Neural progenitor cell (in vitro differentiated cells): ENCODE data around the gene ALDH1L1. TPM values are rescaled to one million over a fixed set of nuclear protein-coding genes. Genes with fewer than 3 reads are reported as not detected.

Source experiments
- DNase-seq: peaks from one replicate; pipeline ENCODE4 v3.0.0-alpha.2; 2016; ENCODE audit warnings: low spot score
- H2AFZ ChIP-seq: fragments of 200-600 bp; sonication (generic); replicated peaks from 2 replicates; pipeline ENCODE4 v1.6.1; 2016; ENCODE audit warnings: antibody characterized with exemption
- H3F3A ChIP-seq: fragments of 200-600 bp; sonication (generic); 2 replicates; pipeline ENCODE4 v1.6.1; 2016; ENCODE audit warnings: antibody characterized with exemption, low read depth
- H3K27ac ChIP-seq: fragments of 200-600 bp; sonication (generic); 2 replicates; pipeline ENCODE4 v1.5.1; 2016; ENCODE audit warnings: mild to moderate bottlenecking
- H3K27me3 ChIP-seq: fragments of 200-600 bp; sonication (generic); 2 replicates; pipeline ENCODE4 v1.6.1; 2016; ENCODE audit warnings: mild to moderate bottlenecking, moderate library complexity
- H3K36me3 ChIP-seq: fragments of 200-600 bp; sonication (generic); 2 replicates; pipeline ENCODE4 v1.5.1; 2016
- H3K4me1 ChIP-seq: fragments of 200-600 bp; sonication (generic); 2 replicates; pipeline ENCODE4 v1.6.1; 2016; ENCODE audit warnings: mixed run types
- H3K4me2 ChIP-seq: fragments of 200-600 bp; sonication (generic); 2 replicates; pipeline ENCODE4 v1.6.1; 2016
- H3K4me3 ChIP-seq: fragments of 200-600 bp; sonication (generic); 2 replicates; pipeline ENCODE4 v1.5.1; 2016
- H3K79me2 ChIP-seq: fragments of 200-600 bp; sonication (generic); 2 replicates; pipeline ENCODE4 v1.6.1; 2016; ENCODE audit warnings: low read depth
- H3K9ac ChIP-seq: fragments of 200-600 bp; sonication (generic); 2 replicates; pipeline ENCODE4 v1.6.1; 2016
- H3K9me3 ChIP-seq: fragments of 200-600 bp; sonication (generic); 2 replicates; pipeline ENCODE4 v1.5.1; 2016; ENCODE audit warnings: low read depth
- H4K20me1 ChIP-seq: fragments of 200-600 bp; sonication (generic); 2 replicates; pipeline ENCODE4 v1.6.1; 2016; ENCODE audit warnings: low read depth
- H3K27ac Mint-ChIP-seq: 3 replicates; pipeline ENCODE4 v1.8.0; 2021; ENCODE audit warnings: mixed read lengths
- H3K27me3 Mint-ChIP-seq: 2 replicates; pipeline ENCODE4 v1.8.0; 2022; ENCODE audit warnings: low read depth, mild to moderate bottlenecking, inconsistent platforms, moderate library complexity, mixed read lengths; ENCODE audit not compliant: insufficient read depth
- H3K36me3 Mint-ChIP-seq: 3 replicates; pipeline ENCODE4 v1.8.0; 2021; ENCODE audit warnings: mixed read lengths
- H3K4me1 Mint-ChIP-seq: 3 replicates; pipeline ENCODE4 v1.8.0; 2021; ENCODE audit warnings: mixed read lengths
- H3K4me3 Mint-ChIP-seq: 3 replicates; pipeline ENCODE4 v1.8.0; 2021; ENCODE audit warnings: mild to moderate bottlenecking, moderate library complexity, mixed read lengths
- H3K9me3 Mint-ChIP-seq: 3 replicates; pipeline ENCODE4 v1.8.0; 2020; ENCODE audit warnings: mixed read lengths
- EZH2 ChIP-seq: fragments of 200-600 bp; sonication (generic); IDR thresholded peaks from 2 replicates; pipeline ENCODE4 v1.6.1; 2017; ENCODE audit warnings: antibody characterized with exemption, mild to moderate bottlenecking, moderate library complexity
- EZH2phosphoT487 ChIP-seq: fragments of 200-600 bp; sonication (generic); IDR thresholded peaks from 2 replicates; pipeline ENCODE4 v1.6.1; 2017; ENCODE audit warnings: antibody characterized with exemption
- total RNA-seq: library from RNA; depleted of rRNA; stranded (reverse); fragments of >200 nt; gene quantifications from 2 replicates; pipeline ENCODE4 v1.2.3, GENCODE V29; 2015; ENCODE audit warnings: low replicate concordance
- TF ChIP-seq, protein P1 (sequence below): fragments of 200-600 bp; sonication (generic); IDR thresholded peaks from 2 replicates; pipeline ENCODE4 v1.5.1; 2017; ENCODE audit warnings: antibody characterized with exemption, mild to moderate bottlenecking

ALDH1L1 gene
- total RNA-seq, 1 donor from 2014 or later = 0.60 TPM

DNA sequence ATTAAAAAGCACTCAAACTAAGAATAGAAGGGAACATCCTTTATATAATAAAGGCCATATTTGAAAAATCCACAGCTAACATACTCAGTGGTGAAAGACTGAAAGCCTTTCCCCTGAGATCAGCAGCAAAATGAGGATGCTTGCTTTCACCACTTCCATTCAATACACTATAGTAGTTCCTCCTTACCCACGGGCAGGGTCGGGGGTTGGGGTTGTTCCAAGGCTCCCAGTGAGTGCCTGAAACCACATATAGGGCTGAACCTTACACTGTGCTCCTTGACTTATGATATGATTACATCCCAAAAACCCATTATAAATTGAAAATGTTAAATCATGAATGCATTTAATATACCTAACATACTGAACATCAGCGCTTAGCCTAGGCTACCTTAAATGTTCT lies 37.7 kb downstream of the ALDH1L1 start:
- DNase-seq = no peak
- no peak overlapping the region for H3K4me3 Mint-ChIP-seq

DNA sequence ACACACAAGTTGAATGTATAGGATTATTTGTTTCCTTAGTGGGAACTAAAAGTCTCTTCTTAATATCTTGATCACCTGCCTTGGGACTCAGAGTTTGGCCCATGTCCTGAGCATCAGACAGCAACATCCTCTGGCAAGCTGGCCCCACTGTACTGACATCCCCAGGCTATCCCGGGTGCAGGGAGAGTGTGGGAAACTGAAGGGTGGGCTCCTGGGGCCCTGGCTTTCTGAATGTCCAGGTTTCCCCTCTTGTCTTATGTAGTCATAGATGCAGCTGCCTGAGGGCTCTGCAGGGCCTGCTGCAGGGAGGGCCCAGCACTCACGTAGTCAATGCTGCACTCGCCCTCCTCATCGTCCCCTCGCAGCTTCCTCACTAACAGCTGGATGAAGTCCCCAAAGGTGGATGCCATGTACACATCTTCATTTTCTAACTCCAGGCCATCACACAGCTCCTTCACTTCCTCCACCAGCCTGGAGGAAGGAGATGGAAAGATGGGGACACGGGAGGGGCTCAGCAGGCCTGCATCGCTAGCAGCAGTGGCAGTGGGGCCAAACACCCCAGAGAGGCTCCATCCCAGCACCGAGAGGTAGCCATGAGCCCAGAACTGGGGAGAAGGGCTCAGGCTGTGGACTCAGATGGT lies 42.8 kb downstream of the ALDH1L1 start:
- H3K36me3 Mint-ChIP-seq = no peaks in the 10 kb centered on the region
- no peaks in the 10 kb centered on the region for H3K9me3 ChIP-seq
- no peaks in the 10 kb centered on the region for H3K27me3 ChIP-seq
- peaks cover 2% of the 10 kb centered on the region for H3K27me3 Mint-ChIP-seq
- no peak for DNase-seq
- H3K27ac Mint-ChIP-seq = no peak overlapping the region
- H3K4me3 ChIP-seq = no peak overlapping the region
- no peak overlapping the region for H3K27ac ChIP-seq
- no peak overlapping the region for H3K4me3 Mint-ChIP-seq
- H3K9me3 Mint-ChIP-seq = no peaks in the 10 kb centered on the region
- no peak overlapping the region for H2AFZ ChIP-seq
- H4K20me1 ChIP-seq = no peaks in the 10 kb centered on the region
- H3K4me2 ChIP-seq = no peak overlapping the region
- no peak overlapping the region for H3K9ac ChIP-seq
- TF ChIP-seq, protein P1, sequence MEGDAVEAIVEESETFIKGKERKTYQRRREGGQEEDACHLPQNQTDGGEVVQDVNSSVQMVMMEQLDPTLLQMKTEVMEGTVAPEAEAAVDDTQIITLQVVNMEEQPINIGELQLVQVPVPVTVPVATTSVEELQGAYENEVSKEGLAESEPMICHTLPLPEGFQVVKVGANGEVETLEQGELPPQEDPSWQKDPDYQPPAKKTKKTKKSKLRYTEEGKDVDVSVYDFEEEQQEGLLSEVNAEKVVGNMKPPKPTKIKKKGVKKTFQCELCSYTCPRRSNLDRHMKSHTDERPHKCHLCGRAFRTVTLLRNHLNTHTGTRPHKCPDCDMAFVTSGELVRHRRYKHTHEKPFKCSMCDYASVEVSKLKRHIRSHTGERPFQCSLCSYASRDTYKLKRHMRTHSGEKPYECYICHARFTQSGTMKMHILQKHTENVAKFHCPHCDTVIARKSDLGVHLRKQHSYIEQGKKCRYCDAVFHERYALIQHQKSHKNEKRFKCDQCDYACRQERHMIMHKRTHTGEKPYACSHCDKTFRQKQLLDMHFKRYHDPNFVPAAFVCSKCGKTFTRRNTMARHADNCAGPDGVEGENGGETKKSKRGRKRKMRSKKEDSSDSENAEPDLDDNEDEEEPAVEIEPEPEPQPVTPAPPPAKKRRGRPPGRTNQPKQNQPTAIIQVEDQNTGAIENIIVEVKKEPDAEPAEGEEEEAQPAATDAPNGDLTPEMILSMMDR = no peak
- TF ChIP-seq EZH2 (no peak), EZH2phosphoT487 (no peak)
- no peaks in the 10 kb centered on the region for H3F3A ChIP-seq
- peaks cover 2% of the 10 kb centered on the region for H3K4me1 ChIP-seq
- no peaks in the 10 kb centered on the region for H3K36me3 ChIP-seq
- no peaks in the 10 kb centered on the region for H3K79me2 ChIP-seq
- H3K4me1 Mint-ChIP-seq = peaks cover 9% of the 10 kb centered on the region

More for the DNA sequence above, 37.7 kb downstream of the ALDH1L1 start:
- Histone ChIP-seq H3K36me3 (no peaks in the 10 kb centered on the region), H3K4me2 (no peak overlapping the region), H3F3A (no peaks in the 10 kb centered on the region), H3K9ac (no peak overlapping the region), H3K27ac (no peak overlapping the region), H3K27me3 (no peaks in the 10 kb centered on the region), H2AFZ (no peak overlapping the region), H4K20me1 (no peaks in the 10 kb centered on the region), H3K4me3 (no peak overlapping the region), H3K79me2 (no peaks in the 10 kb centered on the region), H3K4me1 (no peaks in the 10 kb centered on the region), H3K9me3 (no peaks in the 10 kb centered on the region)
- TF ChIP-seq, protein P1 = no peak
- TF ChIP-seq EZH2phosphoT487 = no peak
- no peak for TF ChIP-seq EZH2
- H3K36me3 Mint-ChIP-seq = no peaks in the 10 kb centered on the region
- H3K4me1 Mint-ChIP-seq = no peaks in the 10 kb centered on the region
- no peaks in the 10 kb centered on the region for H3K27me3 Mint-ChIP-seq
- H3K27ac Mint-ChIP-seq = no peak overlapping the region
- no peaks in the 10 kb centered on the region for H3K9me3 Mint-ChIP-seq

DNA sequence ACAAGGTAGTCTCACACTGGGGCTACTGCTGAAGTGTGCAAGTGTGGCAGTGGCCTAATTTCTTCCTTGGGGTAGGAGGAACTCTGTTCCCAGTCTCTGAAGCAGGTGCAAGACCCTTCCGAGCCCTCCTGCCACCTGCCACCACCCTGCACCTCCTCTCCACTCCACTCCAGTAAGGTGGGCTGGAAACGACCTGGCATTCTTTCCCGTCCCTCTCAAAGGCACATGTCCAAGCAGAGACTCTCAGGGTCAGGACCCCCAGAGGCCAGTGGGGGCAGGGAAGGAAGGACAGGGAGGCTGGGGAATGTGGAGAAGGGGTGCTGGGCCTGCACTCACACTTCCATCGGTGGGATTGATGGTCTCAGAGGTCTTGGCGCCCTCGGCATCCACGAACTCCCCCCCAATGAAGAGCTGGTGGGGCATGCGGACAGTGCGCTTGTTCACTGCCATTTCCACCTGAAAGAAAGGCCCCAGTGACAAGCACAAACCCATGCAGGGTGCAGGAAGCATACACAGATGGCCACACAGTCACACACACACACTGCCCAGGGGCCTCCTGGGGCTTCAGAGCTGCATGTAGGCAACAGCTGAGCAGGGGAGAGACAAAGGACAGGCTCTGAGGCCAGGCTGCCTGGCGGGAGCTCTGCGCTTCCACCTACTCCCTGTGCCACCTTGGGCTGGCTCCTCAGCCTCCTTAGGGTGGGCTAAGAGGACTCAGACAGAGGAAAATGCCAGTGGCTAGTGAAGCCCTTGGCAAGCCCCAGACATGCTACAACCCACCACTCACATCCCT lies 43.8 kb downstream of the ALDH1L1 start:
- H3K4me3 Mint-ChIP-seq = no peak overlapping the region
- no peak for DNase-seq
- no peak overlapping the region for H3K27ac ChIP-seq
- no peaks in the 10 kb centered on the region for H3K9me3 Mint-ChIP-seq
- H3K9ac ChIP-seq = no peak overlapping the region
- no peaks in the 10 kb centered on the region for H3K79me2 ChIP-seq
- no peaks in the 10 kb centered on the region for H3F3A ChIP-seq
- H3K4me2 ChIP-seq = no peak overlapping the region
- H4K20me1 ChIP-seq = no peaks in the 10 kb centered on the region
- no peaks in the 10 kb centered on the region for H3K36me3 ChIP-seq
- no peak overlapping the region for H3K4me3 ChIP-seq
- H3K9me3 ChIP-seq = no peaks in the 10 kb centered on the region
- peaks cover 9% of the 10 kb centered on the region for H3K4me1 Mint-ChIP-seq
- H3K36me3 Mint-ChIP-seq = no peaks in the 10 kb centered on the region
- H3K27ac Mint-ChIP-seq = no peak overlapping the region
- peaks cover 2% of the 10 kb centered on the region for H3K27me3 Mint-ChIP-seq
- TF ChIP-seq EZH2 (no peak), EZH2phosphoT487 (no peak)
- H2AFZ ChIP-seq = no peak overlapping the region
- peaks cover 3% of the 10 kb centered on the region for H3K4me1 ChIP-seq
- no peaks in the 10 kb centered on the region for H3K27me3 ChIP-seq
